GM21447 (cell line): ENCODE results near the gene SEC22C.
"Not testable (repeated sequence)": the region's sequence is repeated elsewhere in the genome, so short reads cannot be mapped to it uniquely, and the experiment has no call there.

Source experiments
- ATAC-seq: cut with Tn5 transposase; IDR thresholded peaks from one replicate; pipeline ENCODE4 v1.9.1; 2021; ENCODE audit not compliant: unreplicated experiment

The SEC22C gene

DNA sequence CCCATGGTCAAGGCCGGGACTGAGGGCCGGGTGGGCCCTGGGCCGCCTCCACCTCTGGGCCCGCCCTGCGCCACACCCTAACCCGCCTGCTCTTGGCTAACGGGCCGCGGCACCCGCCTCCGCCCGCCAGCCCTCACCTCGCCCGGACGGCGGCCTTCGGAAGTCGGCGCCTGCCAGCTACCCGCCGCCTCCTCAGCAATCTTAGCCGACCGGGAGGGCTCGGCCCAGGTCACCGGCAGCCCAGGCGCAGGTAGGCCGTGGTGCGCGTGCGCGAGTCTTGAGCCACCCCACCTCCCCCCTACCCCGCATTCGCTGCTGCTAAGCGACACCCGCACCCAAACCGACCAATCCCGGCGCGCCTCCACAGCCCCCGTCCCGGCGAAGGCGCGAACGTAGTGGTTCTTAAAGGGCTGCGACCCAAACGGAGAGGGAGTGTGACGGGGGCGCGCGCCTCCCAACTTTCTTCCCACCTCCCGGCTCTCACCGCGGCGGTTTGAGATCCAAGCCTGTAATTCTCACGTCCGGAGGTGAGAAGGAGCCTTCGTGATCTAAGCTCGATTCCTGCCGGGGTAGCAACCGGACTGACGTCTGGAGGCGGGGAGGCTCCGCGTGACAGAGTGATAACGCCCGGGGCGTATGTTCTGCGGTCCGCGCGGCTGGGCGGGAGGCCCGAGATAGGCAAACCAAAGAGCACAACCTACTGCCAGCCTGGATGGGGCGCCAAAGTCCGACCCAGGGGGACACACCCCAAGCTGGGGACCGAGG is at the start of gene SEC22C:
TSS of gene SEC22C (minus strand) at position 259 of the 765 bp plus-strand sequence. CDS start 12,921 bp downstream, outside the sequence.
- peak; percentile 85 for ATAC-seq

- ATAC-seq, result no peak
Measured at GRCh38 chr3:42613462-42613861, 31.7 kb upstream of the SEC22C start.

- ATAC-seq, result no peak
Measured at GRCh38 chr3:42612928-42613327, 31.2 kb upstream of the SEC22C start.

DNA sequence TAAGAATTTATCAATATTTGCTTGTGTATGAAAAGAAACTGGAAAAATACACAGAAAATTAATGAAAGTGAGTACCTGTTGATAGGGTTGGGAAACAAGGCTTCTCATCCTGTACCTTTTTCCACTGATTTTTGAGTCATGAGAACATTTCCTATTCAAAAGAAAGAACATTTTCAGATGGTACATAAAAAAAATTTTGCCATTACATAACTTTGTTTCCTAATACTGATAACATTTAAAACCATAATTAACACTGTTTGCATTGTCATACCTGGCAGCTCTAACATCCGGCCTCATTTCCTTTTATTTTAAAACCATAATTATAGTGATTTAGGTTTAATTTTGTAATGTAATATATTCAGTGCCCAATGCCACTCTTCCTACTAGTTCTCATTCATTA is 30.4 kb upstream of the SEC22C start:
- ATAC-seq, result no peak

GRCh38 chr3:42610976-42611375 is 29.2 kb upstream of the SEC22C start:
- no peak for ATAC-seq

GRCh38 chr3:42608581-42608980 is 26.8 kb upstream of the SEC22C start:
- ATAC-seq, result no peak

DNA sequence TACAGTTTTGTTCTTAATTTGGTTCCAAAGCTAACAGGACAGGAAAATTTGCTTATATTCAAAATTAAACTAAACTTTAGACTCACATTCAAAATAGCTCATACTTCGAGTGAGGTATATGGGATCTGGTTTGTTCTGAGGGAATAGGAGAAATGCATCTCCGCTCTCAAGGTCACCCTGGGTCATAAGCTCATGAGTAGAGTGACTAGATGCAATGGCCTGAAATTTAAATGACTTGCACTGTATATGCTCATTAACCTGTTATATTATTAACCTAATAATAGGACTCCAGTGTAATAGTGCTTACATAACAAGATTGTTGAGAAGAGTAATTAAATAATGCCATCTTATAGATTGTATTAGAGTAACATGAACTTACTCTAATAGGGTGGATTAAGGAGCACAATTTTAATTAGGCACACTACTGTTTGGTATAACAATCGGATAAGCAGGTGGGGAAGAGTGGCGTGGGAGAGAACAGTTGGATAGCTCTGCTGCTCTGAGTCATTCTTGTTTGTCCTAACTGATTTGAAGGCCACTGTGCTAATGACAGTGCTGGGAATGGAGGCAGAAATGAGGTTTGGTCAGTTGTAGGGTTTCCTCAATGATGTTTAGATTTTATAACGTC is 23.9 kb upstream of the SEC22C start:
- ATAC-seq, result no peak

DNA sequence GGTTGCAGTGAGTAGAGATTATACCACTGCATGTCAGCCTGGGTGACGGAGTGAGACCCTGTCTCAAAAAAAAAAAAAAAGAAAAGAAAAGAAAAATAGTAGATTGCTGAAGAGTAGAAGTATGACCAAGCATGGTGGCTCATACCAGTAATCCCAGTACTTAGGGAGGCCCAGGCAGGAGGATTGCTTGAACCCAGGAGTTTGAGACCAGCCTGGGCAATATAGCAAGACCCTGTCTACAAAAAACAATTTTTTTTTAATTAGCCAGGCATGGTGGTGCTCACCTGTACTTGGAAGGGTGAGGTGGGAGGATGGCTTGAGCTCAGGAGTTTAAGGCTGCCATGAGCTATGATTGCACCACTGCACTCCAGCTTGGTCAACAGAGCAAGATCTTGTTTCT is 21.2 kb upstream of the SEC22C start:
- no peak for ATAC-seq

GRCh38 chr3:42601896-42602581 is 20.3 kb upstream of the SEC22C start:
- ATAC-seq, result no peak

DNA sequence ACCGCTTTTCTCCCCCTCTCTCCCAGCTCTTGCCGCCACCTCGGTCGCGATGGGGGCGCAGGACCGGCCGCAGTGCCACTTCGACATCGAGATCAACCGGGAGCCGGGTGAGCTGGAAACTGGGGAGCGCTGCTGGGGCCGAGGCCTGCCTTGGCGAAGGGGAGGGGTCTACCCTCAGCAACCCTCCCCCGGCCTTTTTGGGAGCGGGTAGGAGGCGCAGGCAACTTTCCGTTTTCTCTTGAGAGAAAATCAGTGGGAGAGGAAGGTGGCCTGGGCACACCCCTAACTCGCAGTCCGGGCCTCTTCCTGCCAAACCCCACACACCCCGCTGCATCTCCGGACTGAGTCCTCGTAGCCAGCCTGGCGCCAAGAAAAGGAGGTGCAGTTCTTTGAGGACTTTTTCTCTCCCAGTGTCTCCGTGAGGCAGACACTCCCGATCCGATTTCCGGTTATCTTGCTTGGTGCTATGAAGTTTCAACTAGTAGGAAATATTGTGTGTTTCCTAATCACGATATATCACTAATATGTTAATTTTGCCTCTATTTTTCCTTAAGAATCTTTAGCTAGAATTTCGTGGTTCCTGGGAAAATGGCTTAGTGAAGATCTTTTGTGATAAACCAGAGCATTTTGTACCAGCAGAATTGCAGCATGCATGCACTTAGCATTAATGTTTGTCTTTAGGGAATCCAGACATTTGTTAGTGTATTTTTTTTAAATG is 19.4 kb upstream of the SEC22C start:
- ATAC-seq, result peak; percentile 31

- ATAC-seq, result peak; percentile 77
Measured at GRCh38 chr3:42600111-42600957, 18.6 kb upstream of the SEC22C start, which contains the start of gene NKTR. Gene NKTR, plus strand, starts transcription at chr3:42600686. Its CDS starts 321 bp downstream, at chr3:42601007.

GRCh38 chr3:42597098-42597497 is 15.3 kb upstream of the SEC22C start:
- not testable (repeated sequence) for ATAC-seq

- ATAC-seq, result no peak
Measured at GRCh38 chr3:42595682-42596081, 13.9 kb upstream of the SEC22C start.

DNA sequence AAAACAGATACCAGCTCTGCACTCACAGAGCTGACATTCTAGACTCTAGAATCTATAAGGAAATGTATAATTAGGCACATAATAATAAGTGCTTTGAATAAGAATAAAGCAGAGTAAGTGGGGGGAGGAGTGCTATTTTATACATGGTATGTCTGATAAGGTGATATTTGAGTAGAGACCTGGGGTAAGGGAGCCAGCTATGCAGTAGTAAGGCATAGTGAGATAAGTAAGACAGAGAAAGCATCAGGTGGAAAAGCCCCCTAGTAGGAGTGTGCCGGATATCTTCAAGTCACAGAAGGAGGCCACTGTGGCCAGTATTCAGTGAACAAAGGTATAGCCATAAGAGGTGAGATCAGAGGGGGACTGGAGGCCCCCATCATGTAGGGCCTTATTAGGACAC is 11.9 kb upstream of the SEC22C start:
- ATAC-seq, result no peak

GRCh38 chr3:42591811-42592210 is 10.0 kb upstream of the SEC22C start:
- no peak for ATAC-seq

GRCh38 chr3:42590989-42591756 is 9.4 kb upstream of the SEC22C start:
- ATAC-seq, result no peak

- no peak for ATAC-seq
Measured at GRCh38 chr3:42589382-42590109, 7.8 kb upstream of the SEC22C start.

- ATAC-seq, result no peak
Measured at GRCh38 chr3:42588625-42589024, 6.9 kb upstream of the SEC22C start.
